ENCODE results near the gene ABCG1.

DNA sequence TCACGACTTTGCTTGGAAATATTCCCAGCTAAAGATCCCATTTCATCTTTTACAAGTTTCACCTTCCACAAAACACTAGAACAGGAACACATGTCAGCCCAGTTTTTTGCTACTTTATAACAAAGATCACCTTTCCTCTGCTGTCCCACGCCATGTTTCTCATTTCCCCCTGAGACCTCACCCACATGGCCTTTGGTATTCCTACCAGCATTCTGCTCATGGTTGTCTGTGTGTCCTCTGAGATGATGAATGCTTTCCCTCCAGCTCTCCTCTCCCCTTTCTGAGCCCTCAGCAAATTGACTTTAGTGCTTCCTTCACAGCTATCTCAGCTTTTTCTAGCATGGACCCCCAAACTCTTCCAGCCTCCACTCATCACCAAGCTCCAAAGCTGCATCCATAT, 32.3 kb upstream of the ABCG1 start:
- no peak for TF ChIP-seq POLR2A (IDR thresholded peaks at IDR 0.05)
- TF ChIP-seq, protein P1, sequence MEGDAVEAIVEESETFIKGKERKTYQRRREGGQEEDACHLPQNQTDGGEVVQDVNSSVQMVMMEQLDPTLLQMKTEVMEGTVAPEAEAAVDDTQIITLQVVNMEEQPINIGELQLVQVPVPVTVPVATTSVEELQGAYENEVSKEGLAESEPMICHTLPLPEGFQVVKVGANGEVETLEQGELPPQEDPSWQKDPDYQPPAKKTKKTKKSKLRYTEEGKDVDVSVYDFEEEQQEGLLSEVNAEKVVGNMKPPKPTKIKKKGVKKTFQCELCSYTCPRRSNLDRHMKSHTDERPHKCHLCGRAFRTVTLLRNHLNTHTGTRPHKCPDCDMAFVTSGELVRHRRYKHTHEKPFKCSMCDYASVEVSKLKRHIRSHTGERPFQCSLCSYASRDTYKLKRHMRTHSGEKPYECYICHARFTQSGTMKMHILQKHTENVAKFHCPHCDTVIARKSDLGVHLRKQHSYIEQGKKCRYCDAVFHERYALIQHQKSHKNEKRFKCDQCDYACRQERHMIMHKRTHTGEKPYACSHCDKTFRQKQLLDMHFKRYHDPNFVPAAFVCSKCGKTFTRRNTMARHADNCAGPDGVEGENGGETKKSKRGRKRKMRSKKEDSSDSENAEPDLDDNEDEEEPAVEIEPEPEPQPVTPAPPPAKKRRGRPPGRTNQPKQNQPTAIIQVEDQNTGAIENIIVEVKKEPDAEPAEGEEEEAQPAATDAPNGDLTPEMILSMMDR (IDR thresholded peaks at IDR 0.05): no peak

All from heart left ventricle (tissue), 13 donors.